MM.1S (cell line): ENCODE results near the gene COL4A5.

Experiments used
- DNase-seq: peaks from one replicate; pipeline ENCODE4 v3.0.0-alpha.2; 2015
- H2AFZ ChIP-seq: fragments of 300-600 bp; sonication (generic); 2 replicates; pipeline ENCODE4 v1.6.0; 2016; ENCODE audit warnings: antibody characterized with exemption, low read length
- H3F3A ChIP-seq: fragments of 300-600 bp; sonication (generic); 2 replicates; pipeline ENCODE4 v1.6.1; 2016; ENCODE audit warnings: mild to moderate bottlenecking, antibody characterized with exemption, low read length, moderate library complexity, mixed read lengths; ENCODE audit not compliant: insufficient read depth
- H3K27ac ChIP-seq: fragments of 300-600 bp; sonication (generic); 2 replicates; pipeline ENCODE4 v1.5.1; 2016; ENCODE audit warnings: mild to moderate bottlenecking, low read length
- H3K27me3 ChIP-seq: fragments of 300-600 bp; sonication (generic); replicated peaks from 2 replicates; pipeline ENCODE4 v1.6.0; 2016; ENCODE audit warnings: low read length; ENCODE audit not compliant: insufficient read depth
- H3K36me3 ChIP-seq: fragments of 300-600 bp; sonication (generic); replicated peaks from 2 replicates; pipeline ENCODE4 v1.6.1; 2016; ENCODE audit warnings: mild to moderate bottlenecking, low read length, mixed read lengths; ENCODE audit not compliant: insufficient read depth
- H3K4me1 ChIP-seq: fragments of 300-600 bp; sonication (generic); 2 replicates; pipeline ENCODE4 v1.6.1; 2016; ENCODE audit warnings: low read length, mixed read lengths
- H3K4me2 ChIP-seq: fragments of 300-600 bp; sonication (generic); 2 replicates; pipeline ENCODE4 v1.6.0; 2016; ENCODE audit warnings: low read depth, low read length
- H3K4me3 ChIP-seq: fragments of 300-600 bp; sonication (generic); 2 replicates; pipeline ENCODE4 v1.5.1; 2016; ENCODE audit warnings: low read length, mixed read lengths
- H3K79me2 ChIP-seq: fragments of 300-600 bp; sonication (generic); 2 replicates; pipeline ENCODE4 v1.6.1; 2016; ENCODE audit warnings: mixed run types, low read length, mixed read lengths
- H3K9ac ChIP-seq: fragments of 300-600 bp; sonication (generic); 2 replicates; pipeline ENCODE4 v1.6.1; 2016; ENCODE audit warnings: low read length, mixed read lengths
- H3K9me2 ChIP-seq: fragments of 300-600 bp; sonication (generic); replicated peaks from 2 replicates; pipeline ENCODE4 v1.6.1; 2016; ENCODE audit warnings: mild to moderate bottlenecking, low read length, mixed read lengths; ENCODE audit not compliant: insufficient read depth
- H3K9me3 ChIP-seq: fragments of 300-600 bp; sonication (generic); replicated peaks from 2 replicates; pipeline ENCODE4 v1.6.1; 2016; ENCODE audit warnings: mild to moderate bottlenecking, low read length, mixed read lengths; ENCODE audit not compliant: insufficient read depth
- H4K20me1 ChIP-seq: fragments of 300-600 bp; sonication (generic); 2 replicates; pipeline ENCODE4 v1.6.1; 2016; ENCODE audit warnings: mild to moderate bottlenecking, low read length, moderate library complexity, mixed read lengths; ENCODE audit not compliant: insufficient read depth
- EZH2 ChIP-seq: fragments of 300-600 bp; sonication (generic); optimal IDR thresholded peaks from 2 replicates; pipeline ENCODE3; 2017; ENCODE audit warnings: low read depth, mild to moderate bottlenecking, antibody characterized with exemption, low read length, mixed read lengths
- EZH2phosphoT487 ChIP-seq: fragments of 300-600 bp; sonication (generic); IDR thresholded peaks from 2 replicates; pipeline ENCODE4 v1.6.1; 2018; ENCODE audit warnings: antibody characterized with exemption, low read length
- TF ChIP-seq, protein P1 (sequence below): fragments of 300-600 bp; sonication (generic); IDR thresholded peaks from 2 replicates; pipeline ENCODE4 v1.5.1; 2016; ENCODE audit warnings: antibody characterized with exemption, low read length, mixed read lengths

COL4A5 gene

DNA sequence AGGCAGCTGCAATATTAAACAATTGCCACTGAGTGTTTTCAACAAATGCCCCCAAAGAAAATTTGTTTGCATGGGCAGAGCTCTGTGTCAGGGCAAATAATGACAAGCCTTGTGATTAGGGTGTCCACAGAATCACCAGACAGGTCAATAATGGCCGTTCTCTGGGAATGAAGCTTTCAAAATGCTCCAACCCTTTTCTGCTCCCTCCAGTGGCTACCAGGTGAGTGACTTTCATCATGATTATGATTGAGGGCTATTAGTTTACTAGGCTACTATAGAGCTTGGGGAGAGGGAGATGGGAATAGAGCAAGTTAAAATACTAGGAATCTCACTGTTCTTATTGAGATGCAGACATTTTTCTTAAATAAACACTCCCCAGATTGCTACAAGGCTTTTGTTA, 273.2 kb downstream of the COL4A5 start:
- no peak for DNase-seq
- TF ChIP-seq EZH2 (no peak), EZH2phosphoT487 (no peak)
- TF ChIP-seq, protein P1, sequence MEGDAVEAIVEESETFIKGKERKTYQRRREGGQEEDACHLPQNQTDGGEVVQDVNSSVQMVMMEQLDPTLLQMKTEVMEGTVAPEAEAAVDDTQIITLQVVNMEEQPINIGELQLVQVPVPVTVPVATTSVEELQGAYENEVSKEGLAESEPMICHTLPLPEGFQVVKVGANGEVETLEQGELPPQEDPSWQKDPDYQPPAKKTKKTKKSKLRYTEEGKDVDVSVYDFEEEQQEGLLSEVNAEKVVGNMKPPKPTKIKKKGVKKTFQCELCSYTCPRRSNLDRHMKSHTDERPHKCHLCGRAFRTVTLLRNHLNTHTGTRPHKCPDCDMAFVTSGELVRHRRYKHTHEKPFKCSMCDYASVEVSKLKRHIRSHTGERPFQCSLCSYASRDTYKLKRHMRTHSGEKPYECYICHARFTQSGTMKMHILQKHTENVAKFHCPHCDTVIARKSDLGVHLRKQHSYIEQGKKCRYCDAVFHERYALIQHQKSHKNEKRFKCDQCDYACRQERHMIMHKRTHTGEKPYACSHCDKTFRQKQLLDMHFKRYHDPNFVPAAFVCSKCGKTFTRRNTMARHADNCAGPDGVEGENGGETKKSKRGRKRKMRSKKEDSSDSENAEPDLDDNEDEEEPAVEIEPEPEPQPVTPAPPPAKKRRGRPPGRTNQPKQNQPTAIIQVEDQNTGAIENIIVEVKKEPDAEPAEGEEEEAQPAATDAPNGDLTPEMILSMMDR: no peak
- H4K20me1 ChIP-seq: no peaks in the 10 kb centered on the region
- no peaks in the 10 kb centered on the region for H3F3A ChIP-seq
- no peak overlapping the region for H3K9ac ChIP-seq
- H3K4me1 ChIP-seq: no peaks in the 10 kb centered on the region
- no peaks in the 10 kb centered on the region for H3K36me3 ChIP-seq
- H3K4me3 ChIP-seq: no peak overlapping the region
- H3K79me2 ChIP-seq: no peaks in the 10 kb centered on the region
- H3K9me2 ChIP-seq: no peaks in the 10 kb centered on the region
- H3K9me3 ChIP-seq: no peaks in the 10 kb centered on the region
- no peak overlapping the region for H3K27ac ChIP-seq
- H3K27me3 ChIP-seq: no peaks in the 10 kb centered on the region
- H3K4me2 ChIP-seq: no peak overlapping the region
- no peak overlapping the region for H2AFZ ChIP-seq

GRCh38 chrX:108722561-108722960, 282.9 kb downstream of the COL4A5 start:
- no peak overlapping the region for H3K9ac ChIP-seq
- H3K9me3 ChIP-seq: no peaks in the 10 kb centered on the region
- no peaks in the 10 kb centered on the region for H3F3A ChIP-seq
- H3K79me2 ChIP-seq: no peaks in the 10 kb centered on the region
- no peaks in the 10 kb centered on the region for H4K20me1 ChIP-seq
- TF ChIP-seq, protein P1: no peak
- TF ChIP-seq EZH2: no peak
- TF ChIP-seq EZH2phosphoT487: no peak
- no peaks in the 10 kb centered on the region for H3K27me3 ChIP-seq
- no peak for DNase-seq
- H2AFZ ChIP-seq: no peak overlapping the region
- no peaks in the 10 kb centered on the region for H3K36me3 ChIP-seq
- no peaks in the 10 kb centered on the region for H3K4me1 ChIP-seq
- no peak overlapping the region for H3K27ac ChIP-seq
- no peak overlapping the region for H3K4me3 ChIP-seq
- no peaks in the 10 kb centered on the region for H3K9me2 ChIP-seq
- no peak overlapping the region for H3K4me2 ChIP-seq

DNA sequence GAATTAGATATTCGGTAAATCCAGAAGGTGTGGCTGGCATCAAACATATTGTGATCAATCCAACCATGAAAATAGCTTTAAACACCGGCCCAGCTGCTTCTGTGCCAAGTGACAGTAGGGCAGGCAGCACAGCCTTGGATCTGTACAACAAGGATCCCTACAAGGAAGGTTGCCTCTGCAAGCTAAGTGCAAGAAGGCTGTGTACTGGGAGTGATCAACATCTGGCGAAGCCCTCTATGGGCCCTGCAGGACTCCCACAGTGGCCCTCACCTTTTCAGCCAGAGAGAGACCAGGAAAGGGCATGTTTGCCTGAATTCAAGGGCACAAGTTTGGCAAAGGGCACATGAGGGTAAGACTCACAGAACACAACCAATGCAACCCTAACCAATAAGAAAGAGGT, 287.1 kb downstream of the COL4A5 start:
- Histone ChIP-seq H3K4me3 (no peak overlapping the region), H3K36me3 (no peaks in the 10 kb centered on the region), H3K9me2 (no peaks in the 10 kb centered on the region), H3K4me1 (no peaks in the 10 kb centered on the region), H3K9me3 (no peaks in the 10 kb centered on the region), H3K27ac (no peak overlapping the region), H3K79me2 (no peaks in the 10 kb centered on the region), H4K20me1 (no peaks in the 10 kb centered on the region), H2AFZ (no peak overlapping the region), H3K9ac (no peak overlapping the region), H3K4me2 (no peak overlapping the region), H3F3A (no peaks in the 10 kb centered on the region), H3K27me3 (no peaks in the 10 kb centered on the region)
- TF ChIP-seq EZH2: no peak
- TF ChIP-seq EZH2phosphoT487: no peak
- TF ChIP-seq, protein P1: no peak
- no peak for DNase-seq
